ENCODE data around the gene POLR2E. TPM values are rescaled to one million over a fixed set of nuclear protein-coding genes. Genes with fewer than 3 reads are reported as not detected.

The POLR2E gene
- total RNA-seq, 1 donor: 70.2 TPM

DNA sequence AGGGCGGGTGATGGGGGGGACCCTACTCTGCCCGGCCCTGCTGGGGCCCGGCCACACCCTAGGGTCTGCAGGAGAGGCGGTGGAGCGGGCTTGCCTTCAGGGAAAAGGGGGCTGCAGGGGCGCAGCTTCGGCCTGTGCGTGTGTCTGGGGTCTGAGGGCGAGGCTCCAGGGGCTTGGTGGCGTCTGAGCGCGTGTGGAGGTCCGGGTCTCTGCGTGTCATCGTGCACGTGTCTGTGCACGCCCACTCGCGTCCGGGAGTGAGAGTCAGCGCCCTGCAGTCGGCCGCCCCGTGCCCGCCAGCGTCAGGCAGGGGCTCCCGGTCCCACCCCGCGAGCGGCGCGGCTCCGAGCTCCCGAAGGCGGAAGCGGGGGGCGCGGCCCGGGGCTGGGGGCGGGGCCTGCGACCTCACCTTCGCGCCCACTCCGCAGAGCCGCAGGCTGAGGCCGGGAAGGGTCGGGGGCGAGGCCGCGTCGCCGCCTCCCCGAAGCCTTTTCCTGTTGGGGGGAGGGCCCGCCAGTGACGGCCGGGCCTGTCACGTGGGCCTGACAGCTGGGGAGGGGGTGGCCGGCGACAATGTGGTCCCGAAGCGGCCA is 28.3 kb downstream of the POLR2E start, which contains the start of gene ARHGAP45:
TSS of gene ARHGAP45 (plus strand) at position 420 of the 593 bp plus-strand sequence. CDS start 239 bp downstream, outside the sequence.
- no peak within 1 kb of the TSS for H2AFZ ChIP-seq (ENCODE audit: low read length)
- H3K36me3 ChIP-seq (ENCODE audit: insufficient read depth, low read length): no peaks in the 10 kb centered on the region
- H3K79me2 ChIP-seq (ENCODE audit: insufficient read depth, low read length): no peaks in the 10 kb centered on the region
- H3K4me1 ChIP-seq (ENCODE audit: insufficient read depth, low read length): no peaks in the 10 kb centered on the region
- H3K4me3 ChIP-seq (ENCODE audit: insufficient read depth, low read length): no peak within 1 kb of the TSS
- no peak for TF ChIP-seq CTCF (IDR thresholded peaks at IDR 0.05; ENCODE audit: extremely low read depth, low read depth, low read length)
- no peak within 1 kb of the TSS for H3K27ac ChIP-seq (ENCODE audit: low read depth, low read length)
- no peaks in the 10 kb centered on the region for H4K20me1 ChIP-seq (ENCODE audit: insufficient read depth, low read length)
- peaks cover 47% of the 10 kb centered on the region for H3K27me3 ChIP-seq (ENCODE audit: insufficient read depth, low read length)
- no peak for DNase-seq (ENCODE audit: insufficient read length, low spot score, missing footprints)
- no peak within 1 kb of the TSS for H3K4me2 ChIP-seq (ENCODE audit: insufficient read depth, low read length)
- no peaks in the 10 kb centered on the region for H3K9me3 ChIP-seq (ENCODE audit: low read depth, low read length)

DNA sequence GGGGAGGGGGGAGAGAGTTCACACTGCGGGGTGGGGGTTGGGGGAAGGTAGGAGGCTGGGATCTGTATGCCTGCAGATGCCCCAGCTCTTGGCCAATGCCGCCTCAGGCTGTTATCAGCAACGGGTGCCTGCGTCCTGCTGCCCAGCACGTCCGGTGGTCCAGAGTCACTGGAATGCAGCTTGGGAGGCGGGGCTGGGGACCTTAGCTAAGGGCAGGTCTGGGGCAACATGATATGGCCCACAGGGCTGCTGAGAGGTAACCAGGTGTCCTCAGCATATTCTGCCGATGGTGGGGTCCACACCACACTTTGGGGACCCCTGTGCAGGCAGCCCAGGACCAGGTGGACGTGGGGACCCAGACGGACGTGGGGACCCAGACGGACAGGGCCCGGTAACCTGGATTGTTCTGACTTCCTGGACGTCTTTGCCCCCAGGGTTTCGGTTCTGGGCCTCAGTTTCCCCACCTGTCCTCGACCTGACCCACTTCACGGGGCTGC is 28.9 kb downstream of the POLR2E start:
- no peak for DNase-seq (ENCODE audit: insufficient read length, low spot score, missing footprints)
- no peaks in the 10 kb centered on the region for H3K9me3 ChIP-seq (ENCODE audit: low read depth, low read length)
- H3K4me2 ChIP-seq (ENCODE audit: insufficient read depth, low read length): no peak overlapping the region
- no peak overlapping the region for H2AFZ ChIP-seq (ENCODE audit: low read length)
- H3K4me1 ChIP-seq (ENCODE audit: insufficient read depth, low read length): no peaks in the 10 kb centered on the region
- no peaks in the 10 kb centered on the region for H3K36me3 ChIP-seq (ENCODE audit: insufficient read depth, low read length)
- H3K4me3 ChIP-seq (ENCODE audit: insufficient read depth, low read length): no peak overlapping the region
- H3K27me3 ChIP-seq (ENCODE audit: insufficient read depth, low read length): peaks cover 42% of the 10 kb centered on the region
- H4K20me1 ChIP-seq (ENCODE audit: insufficient read depth, low read length): no peaks in the 10 kb centered on the region
- H3K27ac ChIP-seq (ENCODE audit: low read depth, low read length): no peak overlapping the region
- H3K79me2 ChIP-seq (ENCODE audit: insufficient read depth, low read length): no peaks in the 10 kb centered on the region
- no peak for TF ChIP-seq CTCF (IDR thresholded peaks at IDR 0.05; ENCODE audit: extremely low read depth, low read depth, low read length)

DNA sequence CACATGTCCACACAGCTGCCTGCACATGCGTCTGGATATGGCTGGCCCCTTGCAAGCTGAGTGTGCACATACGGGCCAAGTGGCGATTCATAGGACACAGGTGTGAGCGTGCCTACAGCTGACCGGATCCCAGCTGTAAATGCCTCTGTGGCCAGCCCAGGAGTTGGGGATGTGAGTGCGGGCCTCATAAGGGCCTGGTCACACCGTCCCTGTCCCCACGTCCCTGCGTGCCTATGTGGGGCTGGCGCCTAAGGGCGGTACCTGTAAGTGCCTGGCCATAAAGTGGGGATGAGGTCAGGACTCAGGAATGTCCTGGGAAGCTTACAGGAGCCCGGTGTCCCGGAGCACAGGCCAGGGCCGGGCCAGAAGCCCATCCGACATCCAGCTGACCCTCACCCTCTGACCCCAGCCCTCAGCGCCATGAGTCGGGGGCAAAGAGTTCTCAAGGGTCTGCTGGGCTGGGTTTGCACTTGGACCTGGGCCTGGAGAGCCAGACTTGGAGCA is 29.5 kb downstream of the POLR2E start:
- Histone ChIP-seq H3K27ac (ENCODE audit: low read depth, low read length) (no peak overlapping the region), H3K27me3 (ENCODE audit: insufficient read depth, low read length) (peaks cover 37% of the 10 kb centered on the region), H3K9me3 (ENCODE audit: low read depth, low read length) (no peaks in the 10 kb centered on the region), H4K20me1 (ENCODE audit: insufficient read depth, low read length) (no peaks in the 10 kb centered on the region), H3K4me1 (ENCODE audit: insufficient read depth, low read length) (no peaks in the 10 kb centered on the region), H3K4me3 (ENCODE audit: insufficient read depth, low read length) (no peak overlapping the region), H2AFZ (ENCODE audit: low read length) (no peak overlapping the region), H3K79me2 (ENCODE audit: insufficient read depth, low read length) (no peaks in the 10 kb centered on the region), H3K36me3 (ENCODE audit: insufficient read depth, low read length) (no peaks in the 10 kb centered on the region), H3K4me2 (ENCODE audit: insufficient read depth, low read length) (no peak overlapping the region)
- TF ChIP-seq CTCF (IDR thresholded peaks at IDR 0.05; ENCODE audit: extremely low read depth, low read depth, low read length): no peak
- no peak for DNase-seq (ENCODE audit: insufficient read length, low spot score, missing footprints)

Measured in osteoblast (primary cell).